Measurements from ENCODE around the gene LPP. TPM values are rescaled to one million over a fixed set of nuclear protein-coding genes. Genes with fewer than 3 reads are reported as not detected.

LPP gene
- total RNA-seq, 4 donors from 2014 or later = 141 to 248 (median 185) TPM

DNA sequence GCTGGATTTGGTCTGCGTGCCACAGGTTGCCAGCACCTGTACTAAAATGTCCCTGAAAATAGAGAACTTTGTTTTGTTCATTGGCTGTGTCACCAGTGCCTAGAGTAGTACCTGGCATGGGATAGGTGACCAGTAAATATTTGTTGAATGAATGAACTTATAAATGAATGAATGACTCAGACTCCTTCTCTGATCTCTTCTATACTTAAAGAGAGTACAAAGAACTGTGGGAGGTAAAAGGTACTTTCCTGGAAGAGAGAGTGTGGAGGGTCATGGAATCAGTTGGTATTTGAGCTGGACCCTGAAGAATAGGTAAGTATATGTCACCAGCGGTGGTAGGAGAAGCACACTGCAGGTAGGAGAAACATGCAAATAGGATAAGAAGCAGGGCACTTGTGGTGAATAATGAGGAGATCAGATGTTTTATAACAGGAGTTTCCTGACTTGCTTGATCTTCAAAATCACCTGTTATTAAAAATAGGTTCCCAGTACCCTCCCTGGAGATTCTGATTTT lies 149.4 kb downstream of the LPP start:
- TF ChIP-seq, protein P1, sequence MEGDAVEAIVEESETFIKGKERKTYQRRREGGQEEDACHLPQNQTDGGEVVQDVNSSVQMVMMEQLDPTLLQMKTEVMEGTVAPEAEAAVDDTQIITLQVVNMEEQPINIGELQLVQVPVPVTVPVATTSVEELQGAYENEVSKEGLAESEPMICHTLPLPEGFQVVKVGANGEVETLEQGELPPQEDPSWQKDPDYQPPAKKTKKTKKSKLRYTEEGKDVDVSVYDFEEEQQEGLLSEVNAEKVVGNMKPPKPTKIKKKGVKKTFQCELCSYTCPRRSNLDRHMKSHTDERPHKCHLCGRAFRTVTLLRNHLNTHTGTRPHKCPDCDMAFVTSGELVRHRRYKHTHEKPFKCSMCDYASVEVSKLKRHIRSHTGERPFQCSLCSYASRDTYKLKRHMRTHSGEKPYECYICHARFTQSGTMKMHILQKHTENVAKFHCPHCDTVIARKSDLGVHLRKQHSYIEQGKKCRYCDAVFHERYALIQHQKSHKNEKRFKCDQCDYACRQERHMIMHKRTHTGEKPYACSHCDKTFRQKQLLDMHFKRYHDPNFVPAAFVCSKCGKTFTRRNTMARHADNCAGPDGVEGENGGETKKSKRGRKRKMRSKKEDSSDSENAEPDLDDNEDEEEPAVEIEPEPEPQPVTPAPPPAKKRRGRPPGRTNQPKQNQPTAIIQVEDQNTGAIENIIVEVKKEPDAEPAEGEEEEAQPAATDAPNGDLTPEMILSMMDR (IDR thresholded peaks at IDR 0.05; ENCODE audit: low read depth) = no peak

GRCh38 chr3:188303823-188304222 lies 149.9 kb downstream of the LPP start:
- TF ChIP-seq, protein P1 (IDR thresholded peaks at IDR 0.05; ENCODE audit: low read depth) = no peak

DNA sequence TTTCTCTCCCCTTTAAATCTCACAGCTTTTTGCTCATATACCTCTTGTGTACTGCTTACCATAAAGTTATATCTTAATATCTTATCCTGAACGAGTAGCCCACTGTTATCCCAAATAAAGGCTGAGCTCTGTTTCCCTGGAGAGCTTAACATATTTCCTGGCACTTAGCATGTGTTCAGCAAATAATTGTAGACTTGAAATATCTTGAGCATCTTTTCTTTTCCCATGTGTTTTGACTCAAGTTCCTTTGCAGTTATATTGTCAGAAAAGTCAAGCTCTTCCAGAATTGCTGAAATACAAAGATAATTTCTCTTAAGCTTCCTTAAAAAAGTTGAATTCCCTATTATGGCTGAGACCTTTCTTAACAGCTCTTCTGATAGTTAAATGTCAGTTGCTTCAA lies 150.5 kb downstream of the LPP start:
- TF ChIP-seq, protein P1 (IDR thresholded peaks at IDR 0.05; ENCODE audit: low read depth) = no peak

DNA sequence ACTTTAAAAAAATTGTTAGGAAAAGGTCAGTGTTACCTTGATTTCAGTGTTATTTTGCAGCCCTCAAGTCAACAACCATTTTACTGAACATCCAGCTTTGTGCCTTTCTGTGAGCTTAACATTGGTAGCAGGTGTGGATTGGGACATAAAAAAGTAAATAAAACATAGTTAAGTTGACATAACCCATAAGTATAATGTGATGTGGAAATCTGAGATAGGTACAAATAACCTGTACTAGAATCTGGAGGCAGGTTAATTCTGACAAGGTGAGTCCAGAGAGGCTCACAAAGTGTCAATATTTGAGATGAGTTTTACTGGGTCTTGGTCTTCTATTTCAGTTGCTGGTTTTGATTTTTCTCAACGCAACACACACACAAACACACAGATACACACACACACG lies 151.3 kb downstream of the LPP start:
- TF ChIP-seq, protein P1 (IDR thresholded peaks at IDR 0.05; ENCODE audit: low read depth) = no peak

DNA sequence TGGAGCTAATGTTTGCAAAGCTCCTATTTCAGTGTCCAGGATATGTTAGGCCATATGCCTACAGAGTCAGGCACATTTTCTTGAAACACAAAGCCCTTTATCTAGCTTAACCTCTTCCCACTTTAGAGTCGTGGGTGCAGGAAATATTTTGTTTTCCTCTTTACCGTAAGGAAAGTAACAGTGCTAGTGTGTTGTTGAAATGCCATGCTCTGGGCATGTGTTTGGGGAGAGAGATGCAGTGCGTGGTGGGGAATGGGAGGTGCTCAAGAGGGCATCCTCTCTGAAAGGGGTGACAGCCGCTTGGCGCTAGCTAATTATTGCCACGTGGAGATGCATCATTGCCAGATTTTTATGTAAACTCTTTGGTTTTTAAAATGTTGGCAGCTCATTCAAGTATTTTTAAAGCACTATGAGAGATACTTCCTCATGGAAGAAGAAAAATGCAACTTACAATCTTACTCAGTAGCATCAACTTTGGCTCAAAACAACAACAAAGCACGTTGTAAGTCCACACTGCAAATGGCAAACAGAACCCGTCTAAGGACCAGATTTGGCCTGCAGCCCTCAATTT lies 152.6 kb downstream of the LPP start:
- TF ChIP-seq, protein P1 (IDR thresholded peaks at IDR 0.05; ENCODE audit: low read depth) = no peak

DNA sequence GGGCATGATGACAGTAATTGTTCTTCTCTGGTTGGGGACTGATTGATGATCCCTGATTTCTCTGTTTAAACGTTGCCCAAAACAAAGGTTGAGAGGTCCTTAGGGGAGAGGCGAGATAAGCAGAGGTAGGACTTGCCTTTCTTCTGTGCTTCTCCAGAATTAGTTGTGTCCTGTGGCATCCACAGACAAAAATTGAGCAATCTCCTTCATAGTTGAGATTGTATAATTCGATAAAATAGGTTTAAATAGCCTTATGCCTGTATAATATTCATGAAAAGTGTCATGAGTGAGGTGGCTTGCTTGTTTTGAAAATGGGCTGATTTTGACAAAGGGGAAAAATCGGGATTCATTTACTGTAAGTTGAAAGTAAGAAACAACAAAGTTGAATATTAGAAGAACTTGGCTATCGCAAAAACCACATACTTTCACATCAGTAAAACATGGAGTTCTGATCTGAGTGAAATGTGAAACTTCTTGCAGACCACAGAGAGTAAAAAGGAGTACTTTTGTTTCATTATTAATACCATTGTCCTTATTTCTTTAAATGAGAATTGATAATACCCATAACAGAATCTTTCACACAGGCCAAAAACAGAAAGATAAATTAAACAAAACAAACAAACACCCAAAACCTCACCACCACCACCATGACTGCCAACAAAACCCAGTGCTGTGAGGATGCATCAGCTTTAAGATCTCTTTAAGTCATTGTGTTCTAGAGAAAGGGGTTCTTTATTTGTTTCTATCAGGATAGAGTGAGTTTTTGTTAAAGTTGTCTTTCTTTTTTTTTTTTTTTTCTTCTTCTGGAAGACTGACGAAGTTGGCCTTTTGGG lies 155.7 kb downstream of the LPP start:
- TF ChIP-seq, protein P1 (IDR thresholded peaks at IDR 0.05; ENCODE audit: low read depth) = no peak

DNA sequence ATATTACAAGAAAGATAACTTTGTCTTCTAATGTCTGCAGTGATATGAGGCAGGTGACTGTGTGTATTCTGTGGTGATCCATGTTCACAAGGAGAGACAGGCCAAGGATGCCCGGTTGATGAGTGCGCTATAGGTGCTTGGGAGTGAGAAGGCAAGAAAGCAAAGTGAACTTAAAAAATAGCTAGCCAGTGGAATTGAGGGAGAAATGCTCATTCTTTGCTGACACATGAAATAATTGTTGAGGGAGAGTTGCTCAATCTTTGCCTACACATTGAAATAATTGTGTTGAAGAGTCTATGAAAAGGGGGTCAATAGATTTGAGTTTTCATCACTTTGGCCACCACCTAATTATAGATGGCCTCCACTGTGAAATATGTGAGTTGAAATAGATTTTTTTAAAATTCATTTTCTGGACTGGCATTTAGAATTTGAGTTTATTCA lies 156.3 kb downstream of the LPP start:
- TF ChIP-seq, protein P1 (IDR thresholded peaks at IDR 0.05; ENCODE audit: low read depth) = no peak
